Epithelial cell of proximal tubule (primary cell): ENCODE measurements around the gene SH3BGRL2. TPM values are rescaled to one million over a fixed set of nuclear protein-coding genes. Genes with fewer than 3 reads are reported as not detected.

ENCODE experiments used
- DNase-seq: peaks from one replicate; pipeline ENCODE4 v3.0.0-alpha.2; 2011; ENCODE audit warnings: low read depth
- H3K4me3 ChIP-seq: 2 replicates; pipeline ENCODE4 v1.5.1; 2011; ENCODE audit warnings: low read depth, mild to moderate bottlenecking, low read length
- total RNA-seq: library from RNA; depleted of rRNA; stranded (reverse); fragments of >200 nt; gene quantifications from 2 replicates; pipeline ENCODE4 v1.2.3, GENCODE V29; 2015
- TF ChIP-seq, protein P1 (sequence below): conservative IDR thresholded peaks from 2 replicates; pipeline ENCODE4 v1.5.1; 2012; ENCODE audit warnings: low read depth, mild to moderate bottlenecking, low read length

SH3BGRL2 gene
- total RNA-seq, 1 donor from 2014 or later: 10.3 TPM

- H3K4me3 ChIP-seq: peak overlapping the region; percentile 83
- no peak for DNase-seq
Observed at GRCh38 chr6:79631693-79632172, 604 bp downstream of the SH3BGRL2 start.

DNA sequence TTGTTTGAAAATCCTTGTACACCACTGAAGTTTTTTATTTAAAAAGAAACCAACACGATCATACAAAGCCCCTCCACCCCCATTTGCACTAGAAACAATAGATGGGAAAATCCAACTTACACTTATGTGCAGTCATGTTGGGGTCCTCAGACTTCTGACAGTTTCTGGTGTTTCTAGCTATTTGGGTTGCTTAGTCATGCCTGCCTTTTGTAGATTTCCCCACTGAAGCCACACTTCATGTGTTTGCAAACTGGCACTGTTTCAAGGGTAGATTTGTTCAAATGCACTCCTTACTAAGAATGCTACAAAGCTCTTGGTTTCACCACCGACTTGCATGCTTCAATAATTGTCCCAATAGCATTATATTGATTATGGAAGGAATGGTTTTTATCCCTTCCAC, 1.5 kb downstream of the SH3BGRL2 start:
- TF ChIP-seq, protein P1, sequence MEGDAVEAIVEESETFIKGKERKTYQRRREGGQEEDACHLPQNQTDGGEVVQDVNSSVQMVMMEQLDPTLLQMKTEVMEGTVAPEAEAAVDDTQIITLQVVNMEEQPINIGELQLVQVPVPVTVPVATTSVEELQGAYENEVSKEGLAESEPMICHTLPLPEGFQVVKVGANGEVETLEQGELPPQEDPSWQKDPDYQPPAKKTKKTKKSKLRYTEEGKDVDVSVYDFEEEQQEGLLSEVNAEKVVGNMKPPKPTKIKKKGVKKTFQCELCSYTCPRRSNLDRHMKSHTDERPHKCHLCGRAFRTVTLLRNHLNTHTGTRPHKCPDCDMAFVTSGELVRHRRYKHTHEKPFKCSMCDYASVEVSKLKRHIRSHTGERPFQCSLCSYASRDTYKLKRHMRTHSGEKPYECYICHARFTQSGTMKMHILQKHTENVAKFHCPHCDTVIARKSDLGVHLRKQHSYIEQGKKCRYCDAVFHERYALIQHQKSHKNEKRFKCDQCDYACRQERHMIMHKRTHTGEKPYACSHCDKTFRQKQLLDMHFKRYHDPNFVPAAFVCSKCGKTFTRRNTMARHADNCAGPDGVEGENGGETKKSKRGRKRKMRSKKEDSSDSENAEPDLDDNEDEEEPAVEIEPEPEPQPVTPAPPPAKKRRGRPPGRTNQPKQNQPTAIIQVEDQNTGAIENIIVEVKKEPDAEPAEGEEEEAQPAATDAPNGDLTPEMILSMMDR: no peak
- H3K4me3 ChIP-seq: no peak overlapping the region
- DNase-seq: no peak

More at GRCh38 chr6:79631693-79632172, 604 bp downstream of the SH3BGRL2 start:
- TF ChIP-seq, protein P1: no peak

DNA sequence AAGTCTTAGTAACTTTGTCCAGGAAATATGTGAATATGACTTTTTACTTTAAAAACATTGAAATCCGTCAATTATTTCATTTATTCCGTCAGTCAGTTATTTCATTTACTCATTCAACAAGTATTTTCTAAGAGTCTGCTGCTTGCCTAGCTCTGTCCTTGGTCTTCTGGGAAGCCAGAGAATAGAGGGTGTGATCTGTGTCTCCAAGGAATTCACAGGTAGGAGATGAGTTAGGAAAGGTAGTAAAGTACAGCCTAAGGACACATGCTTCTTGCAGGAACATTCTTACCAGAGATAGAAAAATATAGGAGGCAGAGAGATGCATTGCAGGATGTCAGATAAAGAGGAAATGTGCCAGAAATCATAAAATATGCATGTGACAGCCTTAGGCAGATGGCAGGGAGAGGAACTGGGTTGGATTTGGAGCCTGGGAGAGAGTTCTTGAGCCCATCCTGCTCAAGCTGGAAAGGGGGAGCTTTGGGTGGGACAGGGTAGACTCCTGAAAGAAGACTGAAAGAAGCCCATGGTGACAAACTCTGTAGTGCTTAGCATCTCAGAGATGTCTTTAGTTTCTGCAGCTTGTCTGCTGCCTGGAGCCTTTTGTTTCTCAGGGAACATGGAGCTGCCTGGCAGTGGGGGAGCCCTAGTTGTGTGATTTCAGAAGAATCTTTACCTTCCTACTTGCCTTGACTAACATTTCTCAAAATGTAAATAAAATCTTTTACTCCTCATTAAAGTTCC, 3.5 kb downstream of the SH3BGRL2 start:
- TF ChIP-seq, protein P1: no peak
- no peak overlapping the region for H3K4me3 ChIP-seq
- DNase-seq: no peak

GRCh38 chr6:79635232-79635543, 4.1 kb downstream of the SH3BGRL2 start:
- no peak for DNase-seq
- H3K4me3 ChIP-seq: no peak overlapping the region
- TF ChIP-seq, protein P1: no peak

DNA sequence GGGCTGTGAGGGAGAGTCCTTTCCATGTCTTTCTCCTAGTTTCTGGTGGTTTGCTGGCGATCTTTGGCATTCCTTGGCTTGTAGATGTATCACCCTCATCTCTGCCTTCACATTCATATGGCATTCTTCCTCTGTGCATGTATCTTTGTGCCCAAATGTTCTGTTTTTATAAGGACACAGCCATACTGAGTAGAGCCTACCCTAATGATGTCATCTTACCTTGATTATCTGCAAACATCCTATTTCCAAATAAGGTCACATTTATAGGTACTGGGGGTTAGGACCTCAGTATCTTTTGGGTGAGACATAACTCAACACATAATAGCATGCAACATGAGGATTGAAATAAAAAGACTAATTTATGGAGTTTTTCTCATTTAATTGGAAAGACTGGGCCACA, 5.5 kb downstream of the SH3BGRL2 start:
- no peak for DNase-seq
- TF ChIP-seq, protein P1: no peak
- no peak overlapping the region for H3K4me3 ChIP-seq

DNA sequence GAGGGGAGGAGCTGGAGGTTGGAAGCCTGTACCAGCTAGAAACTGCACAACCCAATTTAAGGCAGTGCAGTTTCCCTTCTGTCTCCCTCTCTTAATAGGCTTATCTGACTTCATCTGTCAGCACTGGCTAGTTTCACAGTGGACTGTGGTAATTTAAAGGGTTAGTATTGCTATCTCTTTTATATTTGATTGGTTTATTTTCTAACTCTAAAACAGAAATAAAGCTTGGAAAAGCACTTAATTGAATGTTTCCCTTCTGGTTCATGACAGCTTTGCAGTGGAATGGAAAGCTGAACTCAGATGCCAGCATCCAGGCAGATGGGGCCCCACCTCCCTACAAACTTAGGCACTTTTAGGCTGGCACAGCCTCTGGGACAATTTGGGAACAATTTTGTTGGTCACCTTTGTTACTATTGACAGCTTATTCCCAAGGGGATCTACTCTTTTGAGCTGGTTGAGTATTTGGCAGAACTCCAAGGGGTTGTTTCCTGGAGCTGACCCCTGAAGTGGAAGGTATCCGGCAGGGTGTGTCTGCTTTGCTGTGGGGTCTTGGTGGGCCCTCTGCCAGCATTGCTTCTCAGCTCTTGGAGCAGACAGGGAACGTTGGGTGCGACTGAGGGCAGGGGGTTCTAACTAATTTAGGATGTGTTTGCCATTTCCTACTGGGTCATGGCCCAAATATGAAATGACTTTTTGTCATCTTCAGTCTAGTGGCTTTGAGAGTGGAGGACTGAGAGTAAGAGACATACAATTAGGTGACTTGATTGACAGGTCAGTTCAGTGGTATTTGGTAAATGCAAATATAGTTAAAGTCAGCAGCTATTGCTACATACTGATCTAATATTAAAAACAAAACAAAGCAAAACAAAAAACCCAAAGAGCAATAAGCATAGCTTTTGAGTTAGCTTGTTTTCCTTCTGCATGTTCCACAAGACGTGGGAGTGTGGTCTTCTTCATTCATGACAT, 9.3 kb downstream of the SH3BGRL2 start:
- DNase-seq: no peak
- TF ChIP-seq, protein P1: no peak
- H3K4me3 ChIP-seq: no peak overlapping the region
